ENCODE results near the gene CD86. TPM values are rescaled to one million over a fixed set of nuclear protein-coding genes. Genes with fewer than 3 reads are reported as not detected.

Gene CD86
- total and polyA plus RNA-seq, 2 donors from 2014 or later, result 1.3 to 6.3 TPM

- TF ChIP-seq CTCF (IDR thresholded peaks at IDR 0.05; ENCODE audit: borderline replicate concordance, extremely low read depth, insufficient read depth), result no peak
- Histone ChIP-seq H3K9me3 (ENCODE audit: control insufficient read depth in 2 of 3, insufficient read depth in 1 of 3, low read length in 3 of 3) (no peaks in the 10 kb centered on the region), H3K4me1 (ENCODE audit: control insufficient read depth in 2 of 3, insufficient read depth in 2 of 3, low read depth in 1 of 3, low read length in 3 of 3) (peaks cover 0 to 4% (median 0%) of the 10 kb centered on the region in 3 donors), H3K36me3 (ENCODE audit: control insufficient read depth in 2 of 3, insufficient read depth in 3 of 3, low read length in 3 of 3) (no peaks in the 10 kb centered on the region), H3K9ac (ENCODE audit: low read length in 3 of 3) (no peak overlapping the region), H3K27ac (ENCODE audit: low read depth in 2 of 2, low read length in 2 of 2) (no peak overlapping the region), H3K27me3 (ENCODE audit: control insufficient read depth, insufficient read depth, low read length) (no peaks in the 10 kb centered on the region), H3K4me3 (ENCODE audit: low read length in 3 of 3) (no peak overlapping the region)
- FAIRE-seq, result no peak
- intact Hi-C loops (cut with DNase I), result no loop called here
- no peak for DNase-seq
These were observed 44.7 kb upstream of the CD86 start for GRCh38 chr3:122010506-122010905.

- intact Hi-C loops (cut with DNase I), result no loop called here
- Histone ChIP-seq H3K9ac (ENCODE audit: low read length in 3 of 3) (no peak overlapping the region), H3K4me3 (ENCODE audit: low read length in 3 of 3) (no peak overlapping the region), H3K27ac (ENCODE audit: low read depth in 2 of 2, low read length in 2 of 2) (no peak overlapping the region), H3K4me1 (ENCODE audit: control insufficient read depth in 2 of 3, insufficient read depth in 2 of 3, low read depth in 1 of 3, low read length in 3 of 3) (peaks cover 0 to 4% (median 0%) of the 10 kb centered on the region in 3 donors), H3K9me3 (ENCODE audit: control insufficient read depth in 2 of 3, insufficient read depth in 1 of 3, low read length in 3 of 3) (no peaks in the 10 kb centered on the region), H3K27me3 (ENCODE audit: control insufficient read depth, insufficient read depth, low read length) (no peaks in the 10 kb centered on the region), H3K36me3 (ENCODE audit: control insufficient read depth in 2 of 3, insufficient read depth in 3 of 3, low read length in 3 of 3) (no peaks in the 10 kb centered on the region)
- no peak for DNase-seq
- no peak for TF ChIP-seq CTCF (IDR thresholded peaks at IDR 0.05; ENCODE audit: borderline replicate concordance, extremely low read depth, insufficient read depth)
- FAIRE-seq, result no peak
These were observed 43.8 kb upstream of the CD86 start for GRCh38 chr3:122011396-122011795.

GRCh38 chr3:122012821-122013220, 42.3 kb upstream of the CD86 start:
- Histone ChIP-seq H3K4me3 (ENCODE audit: low read length in 3 of 3) (no peak overlapping the region), H3K9ac (ENCODE audit: low read length in 3 of 3) (no peak overlapping the region), H3K9me3 (ENCODE audit: control insufficient read depth in 2 of 3, insufficient read depth in 1 of 3, low read length in 3 of 3) (no peaks in the 10 kb centered on the region), H3K4me1 (ENCODE audit: control insufficient read depth in 2 of 3, insufficient read depth in 2 of 3, low read depth in 1 of 3, low read length in 3 of 3) (peaks cover 0 to 4% (median 0%) of the 10 kb centered on the region in 3 donors), H3K36me3 (ENCODE audit: control insufficient read depth in 2 of 3, insufficient read depth in 3 of 3, low read length in 3 of 3) (no peaks in the 10 kb centered on the region), H3K27ac (ENCODE audit: low read depth in 2 of 2, low read length in 2 of 2) (no peak overlapping the region), H3K27me3 (ENCODE audit: control insufficient read depth, insufficient read depth, low read length) (no peaks in the 10 kb centered on the region)
- FAIRE-seq (no peak), DNase-seq (no peak)
- intact Hi-C loops (cut with DNase I), result no loop called here
- no peak for TF ChIP-seq CTCF (IDR thresholded peaks at IDR 0.05; ENCODE audit: borderline replicate concordance, extremely low read depth, insufficient read depth)

- no peak for FAIRE-seq
- Histone ChIP-seq H3K9me3 (ENCODE audit: control insufficient read depth in 2 of 3, insufficient read depth in 1 of 3, low read length in 3 of 3) (no peaks in the 10 kb centered on the region), H3K27ac (ENCODE audit: low read depth in 2 of 2, low read length in 2 of 2) (no peak overlapping the region), H3K4me1 (ENCODE audit: control insufficient read depth in 2 of 3, insufficient read depth in 2 of 3, low read depth in 1 of 3, low read length in 3 of 3) (peaks cover 0 to 4% (median 0%) of the 10 kb centered on the region in 3 donors), H3K36me3 (ENCODE audit: control insufficient read depth in 2 of 3, insufficient read depth in 3 of 3, low read length in 3 of 3) (no peaks in the 10 kb centered on the region), H3K27me3 (ENCODE audit: control insufficient read depth, insufficient read depth, low read length) (no peaks in the 10 kb centered on the region), H3K9ac (ENCODE audit: low read length in 3 of 3) (no peak overlapping the region), H3K4me3 (ENCODE audit: low read length in 3 of 3) (no peak overlapping the region)
- no peak for DNase-seq
- intact Hi-C loops (cut with DNase I), result no loop called here
- TF ChIP-seq CTCF (IDR thresholded peaks at IDR 0.05; ENCODE audit: borderline replicate concordance, extremely low read depth, insufficient read depth), result no peak
These were observed 41.7 kb upstream of the CD86 start for GRCh38 chr3:122013448-122013925.

Measured in kidney (tissue), 14 donors.